HG03097 (cell line): ENCODE data around the gene RARA.

ENCODE experiments used
- ATAC-seq: cut with Tn5 transposase; IDR thresholded peaks from one replicate; pipeline ENCODE4 v1.9.1; 2021; ENCODE audit not compliant: unreplicated experiment, low FRiP score

Gene RARA

GRCh38 chr17:40313668-40314583, 4.9 kb downstream of the RARA start:
- no peak for ATAC-seq

GRCh38 chr17:40314584-40314956, 5.6 kb downstream of the RARA start:
- no peak for ATAC-seq

DNA sequence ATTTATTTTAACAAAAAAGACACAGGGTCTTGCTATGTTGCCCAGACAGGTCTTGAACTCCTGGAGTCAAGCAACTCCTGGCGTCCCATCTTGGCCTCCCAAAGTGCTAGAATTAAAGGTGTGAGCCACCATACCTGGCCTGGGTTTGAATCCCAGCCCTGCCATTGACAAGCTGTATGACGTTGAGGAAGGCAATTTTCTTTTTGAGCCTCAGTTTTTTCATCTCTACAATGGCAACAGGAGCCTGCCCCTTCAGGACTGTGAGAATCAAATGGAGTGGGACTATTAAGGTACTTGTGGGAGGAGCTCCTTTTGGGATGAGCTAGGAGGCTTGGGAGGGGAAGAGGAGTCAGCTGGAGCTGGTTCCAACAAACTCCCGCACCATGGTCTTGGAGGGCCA, 6.2 kb downstream of the RARA start:
- ATAC-seq, result no peak

- no peak for ATAC-seq
Observed at GRCh38 chr17:40315678-40316570, 6.9 kb downstream of the RARA start.

DNA sequence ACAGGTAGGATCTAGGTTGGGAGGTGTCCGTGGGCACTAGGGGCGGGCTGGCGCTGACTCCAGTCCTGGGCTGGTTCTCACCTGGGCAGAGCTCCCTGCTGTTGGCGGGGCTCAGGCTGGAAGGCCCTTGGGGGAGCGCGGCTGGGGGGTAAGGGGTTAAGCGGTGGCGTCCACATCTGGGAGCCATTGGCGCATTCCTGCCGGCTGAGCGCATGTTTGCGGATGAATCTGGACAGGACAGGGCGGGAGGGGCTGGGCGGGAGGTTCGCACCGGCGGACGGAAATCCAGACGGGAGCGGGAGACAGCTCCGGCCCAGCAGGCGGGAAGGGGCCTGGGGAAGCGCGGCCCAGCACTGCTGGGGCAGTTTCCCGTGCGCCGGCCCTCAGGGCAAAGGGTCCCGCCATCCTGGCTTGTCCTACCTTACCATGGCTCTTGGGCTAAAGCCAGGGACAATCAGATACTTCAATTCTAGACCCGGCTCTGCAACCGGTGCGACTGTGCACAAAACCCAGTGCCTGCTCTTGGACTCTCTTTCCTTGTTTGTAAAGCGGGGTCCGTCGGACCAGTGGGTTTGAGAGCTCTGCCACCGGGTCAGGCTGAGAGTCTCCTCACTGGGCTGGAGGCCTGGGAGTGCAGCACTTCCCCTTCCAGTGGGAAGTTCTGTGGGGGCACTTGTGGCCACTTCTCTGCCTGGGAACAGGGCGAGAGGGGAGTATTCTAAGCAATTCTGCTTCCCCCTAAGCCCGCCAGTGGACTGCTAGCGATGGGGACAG, 7.8 kb downstream of the RARA start:
- ATAC-seq, result no peak

GRCh38 chr17:40317345-40317873, 8.4 kb downstream of the RARA start:
- no peak for ATAC-seq

DNA sequence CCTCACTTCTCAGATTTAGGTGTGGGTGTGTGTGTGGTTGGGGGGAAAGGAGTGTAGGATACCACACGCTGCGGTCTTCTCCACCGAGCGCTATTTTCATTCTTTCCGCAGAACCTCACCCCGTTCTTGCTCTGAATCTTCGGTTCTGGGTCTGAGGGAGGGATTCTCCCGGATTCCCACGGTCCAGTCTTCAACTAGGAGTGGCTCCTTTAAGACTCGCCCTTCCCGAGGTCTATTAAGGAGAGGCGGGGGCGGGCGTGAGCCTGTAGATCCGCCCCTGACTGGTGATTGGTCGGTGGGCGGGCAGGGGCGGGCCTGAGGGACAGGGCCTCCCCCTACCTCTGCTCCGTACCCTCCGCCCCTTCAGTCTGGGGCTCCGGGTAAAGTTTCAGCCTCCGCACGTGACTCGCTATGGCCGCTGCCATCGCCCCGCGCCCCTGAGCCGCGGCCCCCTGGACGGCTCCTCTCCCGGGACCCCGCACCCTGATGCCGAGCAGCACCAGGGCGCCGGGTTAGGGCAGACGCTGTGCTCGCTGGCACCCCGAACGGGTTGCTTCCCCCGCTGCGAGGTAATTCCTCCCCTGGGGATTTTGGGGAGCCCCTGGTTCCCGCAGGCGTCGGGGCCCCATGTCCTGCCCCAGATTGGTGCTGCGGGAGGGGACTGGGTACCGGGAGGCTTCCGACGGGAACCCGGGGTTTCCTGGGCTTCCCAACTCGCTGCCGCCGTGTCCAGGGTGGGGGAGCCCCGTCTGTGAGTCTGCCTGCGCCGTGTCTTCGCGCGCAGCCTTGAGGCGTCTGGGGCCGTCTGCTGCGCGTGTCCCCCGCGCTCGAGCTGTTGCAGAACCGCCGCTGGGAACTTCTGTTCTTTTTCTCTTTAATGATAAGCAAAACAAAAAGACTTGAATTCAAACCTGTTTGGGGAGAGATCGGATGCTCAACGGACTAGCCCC, 9.2 kb downstream of the RARA start:
- ATAC-seq, result peak; percentile 59

GRCh38 chr17:40318830-40319391, 9.9 kb downstream of the RARA start:
- no peak for ATAC-seq

GRCh38 chr17:40319651-40320540, 10.9 kb downstream of the RARA start:
- no peak for ATAC-seq

DNA sequence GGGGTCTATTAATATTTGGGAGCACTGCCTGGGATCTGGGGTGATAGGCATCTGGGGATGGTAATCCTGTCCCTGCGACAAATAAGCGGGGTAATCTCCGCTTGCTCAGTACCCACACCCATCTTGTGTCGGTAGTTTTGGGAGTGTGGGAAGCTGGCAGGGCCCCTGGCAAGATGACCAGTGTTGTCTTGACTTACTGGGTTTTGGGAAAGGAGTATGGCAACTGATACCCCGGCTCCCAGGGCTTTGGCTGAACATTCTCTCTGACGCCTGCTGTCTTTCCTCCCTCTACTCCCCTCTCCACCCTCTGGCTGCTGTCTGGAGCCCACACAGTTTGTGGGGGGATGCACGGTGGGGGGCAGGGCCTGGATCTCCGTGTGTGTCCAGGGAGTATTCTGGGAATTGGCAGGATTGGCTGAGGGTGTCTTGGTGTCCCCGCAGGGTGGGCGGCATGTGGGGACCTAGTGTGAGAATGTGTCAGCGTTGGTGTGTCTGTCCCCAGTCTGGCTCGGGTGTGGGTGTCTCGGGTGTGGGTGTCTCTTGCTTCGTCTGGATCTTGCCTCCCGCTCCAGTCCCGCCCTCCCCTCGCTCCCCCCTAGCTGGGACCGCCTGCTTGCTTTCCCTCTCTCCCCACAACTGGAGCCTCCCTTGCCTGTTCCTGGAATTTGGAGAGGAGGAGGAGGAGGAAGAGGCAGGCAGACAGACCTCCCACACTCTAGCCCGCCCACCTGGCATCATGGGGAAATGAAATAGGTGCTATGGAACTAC, 12.0 kb downstream of the RARA start:
- ATAC-seq, result no peak

DNA sequence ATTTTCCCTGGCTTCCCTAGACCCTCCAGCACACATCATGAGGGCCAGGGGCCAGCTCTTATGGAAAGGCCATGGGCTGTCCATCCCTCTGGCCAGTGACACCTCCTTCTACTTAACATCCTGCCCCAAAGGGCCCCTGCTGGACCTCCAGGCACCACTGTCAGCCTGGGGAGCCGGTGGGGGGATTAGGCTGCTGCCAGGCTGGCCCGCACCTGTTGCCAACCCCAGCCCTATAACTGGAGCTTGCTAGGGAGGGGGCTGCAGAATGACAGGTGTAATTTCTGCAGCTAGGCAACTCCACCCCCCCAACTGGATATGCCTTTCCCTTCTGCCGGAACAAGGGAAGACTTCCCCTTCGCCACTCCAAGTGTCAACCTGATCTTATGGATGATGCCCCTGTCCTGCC, 12.5 kb downstream of the RARA start:
- ATAC-seq, result no peak

DNA sequence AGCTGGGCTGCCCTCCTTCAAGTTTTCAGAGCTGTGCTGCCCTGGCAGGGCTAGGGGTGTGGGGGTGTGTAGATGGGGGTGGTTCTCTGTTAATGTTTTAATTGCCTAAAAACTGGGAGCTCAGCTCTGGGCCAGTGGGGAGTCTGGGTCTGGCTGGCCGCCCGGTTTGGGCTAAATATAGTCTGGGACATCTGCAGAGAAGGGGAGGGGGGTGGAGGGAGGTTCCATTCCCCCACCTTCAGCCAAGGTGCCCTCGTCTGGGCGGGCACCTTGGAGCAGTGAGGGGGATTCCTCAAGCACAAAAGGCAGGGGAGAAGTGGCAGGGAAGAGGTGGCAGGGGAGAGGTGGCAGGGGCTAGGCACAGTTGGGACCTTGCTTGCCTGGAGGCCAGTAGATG, 13.0 kb downstream of the RARA start:
- no peak for ATAC-seq

- peak; percentile 30 for ATAC-seq
Observed at GRCh38 chr17:40322358-40323315, 13.7 kb downstream of the RARA start.

DNA sequence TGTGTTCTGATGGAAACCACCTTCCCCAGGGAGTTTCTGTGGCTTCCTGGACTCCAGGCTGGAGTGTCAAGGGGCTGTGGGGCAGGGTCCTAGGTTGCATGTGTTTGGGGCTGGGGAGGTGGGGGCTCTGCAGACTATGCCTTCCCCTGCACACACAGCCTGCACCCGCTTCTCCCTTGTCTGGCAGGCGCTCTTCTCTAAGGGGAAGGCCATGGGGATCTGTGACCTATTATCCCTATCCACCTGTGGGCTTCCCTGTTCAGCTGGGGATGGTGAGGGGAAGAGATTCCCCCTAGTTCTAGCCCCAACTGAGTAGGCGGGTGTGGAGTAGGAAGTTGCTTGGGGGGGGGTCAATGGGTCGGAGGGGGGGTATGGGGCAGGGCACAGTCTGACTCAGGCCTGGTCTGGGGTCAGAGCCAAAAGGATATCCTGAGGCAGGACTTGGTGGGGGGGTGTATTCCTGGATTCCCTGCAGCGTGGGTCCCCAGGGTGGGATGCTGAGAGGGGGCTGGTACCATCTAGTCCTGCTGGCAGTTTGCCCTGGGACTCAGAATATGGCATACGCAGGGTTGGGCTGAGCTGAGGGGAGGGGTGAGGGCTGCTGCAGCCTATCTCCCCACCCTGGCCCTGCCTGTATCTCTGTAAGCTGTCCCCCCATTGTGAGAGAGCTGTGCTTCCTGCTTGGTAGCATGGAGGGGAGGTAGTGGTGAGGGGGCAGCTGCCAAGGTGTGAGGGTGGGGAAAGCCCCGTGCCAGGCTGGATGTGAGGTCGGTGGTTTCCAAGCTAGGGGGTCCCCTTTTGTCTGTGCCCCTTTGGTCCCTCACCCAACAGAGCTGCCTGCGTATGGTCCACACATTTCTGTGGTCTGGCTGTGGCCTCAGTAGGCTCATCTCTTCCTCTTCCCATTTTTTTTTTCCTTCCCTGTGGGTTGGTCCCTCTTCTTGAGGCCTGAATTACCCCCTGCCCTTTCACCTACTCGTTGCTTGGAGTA, 14.7 kb downstream of the RARA start:
- ATAC-seq, result no peak
